ENCODE results near the gene GPR183. TPM values are rescaled to one million over a fixed set of nuclear protein-coding genes. Genes with fewer than 3 reads are reported as not detected.

Gene GPR183
- total and polyA plus RNA-seq, 2 of the 8 experiments (the other 6 are each of a cell fraction or from before 2014, with no cell fraction given): not detected

GRCh38 chr13:99293178-99293577 lies 14.0 kb downstream of the GPR183 start (continued):
- no peak for TF ChIP-seq CREB1 (IDR thresholded peaks at IDR 0.05)
- TF ChIP-seq YY1 (IDR thresholded peaks at IDR 0.05; ENCODE audit: low read depth, low read length): no peak
- TF ChIP-seq MAFK (IDR thresholded peaks at IDR 0.05; ENCODE audit: low read depth, low read length): no peak
- no peak for TF ChIP-seq SUZ12 (IDR thresholded peaks at IDR 0.05; ENCODE audit: low read length)
